ENCODE results near the gene CCDC40.

DNA sequence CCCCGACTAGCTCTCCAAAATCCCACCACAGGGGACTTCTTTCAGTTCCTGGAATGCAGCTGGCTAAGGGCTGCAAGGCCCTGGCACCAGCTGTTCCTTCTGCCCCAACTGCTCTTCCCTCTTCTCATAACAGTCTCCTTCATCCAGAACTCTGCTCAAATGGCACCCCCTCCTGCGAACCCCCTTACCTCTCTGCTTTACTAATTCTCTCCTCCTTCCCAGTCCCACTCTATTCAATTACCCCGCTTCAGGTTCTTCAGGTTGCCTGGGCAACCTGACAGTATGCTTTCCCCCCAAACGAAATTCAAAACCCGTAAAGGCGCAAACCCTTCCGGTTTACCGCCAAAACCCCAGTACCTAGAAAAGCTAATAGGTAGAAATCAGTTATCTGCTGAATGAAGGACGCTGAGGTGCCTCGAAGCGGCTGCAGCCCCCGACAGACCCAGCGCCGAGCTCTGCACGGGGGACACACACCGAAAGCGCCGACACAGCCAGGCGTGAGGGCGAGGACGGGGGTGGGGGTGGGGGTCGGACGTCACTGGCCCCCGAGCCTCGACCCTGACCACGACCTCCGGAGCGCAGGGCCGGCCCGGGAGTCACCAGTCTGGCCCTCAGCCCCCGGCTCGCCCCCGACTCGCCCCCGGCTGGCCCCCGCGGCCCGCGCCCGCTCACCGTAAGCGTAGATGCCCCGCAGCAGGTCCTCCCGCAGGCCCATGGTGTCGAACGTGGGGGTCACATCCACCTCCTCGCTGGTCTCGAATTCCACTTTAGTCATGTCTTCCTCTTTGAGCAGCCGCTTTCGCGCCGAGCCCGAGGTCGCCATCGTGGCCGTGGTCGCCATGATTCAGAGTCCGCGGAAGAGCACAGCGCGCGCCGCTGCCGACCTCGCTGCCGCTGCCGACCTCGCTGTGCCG lies 109.9 kb downstream of the CCDC40 start:
- TF ChIP-seq, protein P1, sequence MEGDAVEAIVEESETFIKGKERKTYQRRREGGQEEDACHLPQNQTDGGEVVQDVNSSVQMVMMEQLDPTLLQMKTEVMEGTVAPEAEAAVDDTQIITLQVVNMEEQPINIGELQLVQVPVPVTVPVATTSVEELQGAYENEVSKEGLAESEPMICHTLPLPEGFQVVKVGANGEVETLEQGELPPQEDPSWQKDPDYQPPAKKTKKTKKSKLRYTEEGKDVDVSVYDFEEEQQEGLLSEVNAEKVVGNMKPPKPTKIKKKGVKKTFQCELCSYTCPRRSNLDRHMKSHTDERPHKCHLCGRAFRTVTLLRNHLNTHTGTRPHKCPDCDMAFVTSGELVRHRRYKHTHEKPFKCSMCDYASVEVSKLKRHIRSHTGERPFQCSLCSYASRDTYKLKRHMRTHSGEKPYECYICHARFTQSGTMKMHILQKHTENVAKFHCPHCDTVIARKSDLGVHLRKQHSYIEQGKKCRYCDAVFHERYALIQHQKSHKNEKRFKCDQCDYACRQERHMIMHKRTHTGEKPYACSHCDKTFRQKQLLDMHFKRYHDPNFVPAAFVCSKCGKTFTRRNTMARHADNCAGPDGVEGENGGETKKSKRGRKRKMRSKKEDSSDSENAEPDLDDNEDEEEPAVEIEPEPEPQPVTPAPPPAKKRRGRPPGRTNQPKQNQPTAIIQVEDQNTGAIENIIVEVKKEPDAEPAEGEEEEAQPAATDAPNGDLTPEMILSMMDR (conservative IDR thresholded peaks at IDR 0.05; ENCODE audit: low read depth, low read length): no peak
- TF ChIP-seq EZH2 (IDR thresholded peaks at IDR 0.05; ENCODE audit: low read length, unreplicated experiment) (no peak), EZH2phosphoT487 (IDR thresholded peaks at IDR 0.05; ENCODE audit: borderline replicate concordance, low read length) (no peak)
